Epithelial cell of prostate (primary cell): Measurements from ENCODE around the gene NENF.
"Not testable (repeated sequence)": the region's sequence is repeated elsewhere in the genome, so short reads cannot be mapped to it uniquely, and the experiment has no call there.

Source experiments
- DNase-seq: peaks from one replicate; pipeline ENCODE4 v3.0.0-alpha.2; 2011; ENCODE audit warnings: low read depth, low spot score
- H3K27ac ChIP-seq: fragments of 450-650 bp; 2 replicates; pipeline ENCODE4 v1.5.1; 2017; ENCODE audit warnings: mild to moderate bottlenecking

The NENF gene

GRCh38 chr1:212457740-212458338, 25.1 kb downstream of the NENF start:
- DNase-seq, result no peak
- no peak overlapping the region for H3K27ac ChIP-seq

- DNase-seq, result no peak
- no peak overlapping the region for H3K27ac ChIP-seq
These were observed 26.1 kb downstream of the NENF start for GRCh38 chr1:212458817-212459216.

- no peak for DNase-seq
These were observed 26.9 kb downstream of the NENF start for GRCh38 chr1:212459656-212460055.

GRCh38 chr1:212460376-212460775, 27.7 kb downstream of the NENF start:
- no peak overlapping the region for H3K27ac ChIP-seq
- DNase-seq, result no peak

More at GRCh38 chr1:212459656-212460055, 26.9 kb downstream of the NENF start:
- no peak overlapping the region for H3K27ac ChIP-seq

- H3K27ac ChIP-seq, result no peak overlapping the region
- no peak for DNase-seq
These were observed 29.4 kb downstream of the NENF start for GRCh38 chr1:212461916-212462660.

- H3K27ac ChIP-seq, result no peak overlapping the region
- DNase-seq, result no peak
These were observed 31.0 kb downstream of the NENF start for GRCh38 chr1:212463565-212464285.

- no peak overlapping the region for H3K27ac ChIP-seq
- DNase-seq, result no peak
These were observed 32.6 kb downstream of the NENF start for GRCh38 chr1:212465311-212465710.

GRCh38 chr1:212466437-212466836, 33.7 kb downstream of the NENF start:
- no peak for DNase-seq
- no peak overlapping the region for H3K27ac ChIP-seq

GRCh38 chr1:212466898-212467650, 34.4 kb downstream of the NENF start:
- H3K27ac ChIP-seq, result peak overlapping the region; percentile 11
- no peak for DNase-seq

GRCh38 chr1:212467843-212468482, 35.2 kb downstream of the NENF start:
- no peak overlapping the region for H3K27ac ChIP-seq
- DNase-seq, result no peak

GRCh38 chr1:212470059-212470458, 37.3 kb downstream of the NENF start:
- peak overlapping the region; percentile 66 for H3K27ac ChIP-seq

GRCh38 chr1:212471286-212471685, 38.6 kb downstream of the NENF start:
- no peak for DNase-seq
- H3K27ac ChIP-seq, result no peak overlapping the region

More at GRCh38 chr1:212470059-212470458, 37.3 kb downstream of the NENF start:
- DNase-seq, result peak; percentile 91

- no peak overlapping the region for H3K27ac ChIP-seq
- DNase-seq, result no peak
These were observed 39.4 kb downstream of the NENF start for GRCh38 chr1:212471891-212472675.

GRCh38 chr1:212473729-212474128, 41.0 kb downstream of the NENF start:
- no peak for DNase-seq
- no peak overlapping the region for H3K27ac ChIP-seq

- DNase-seq, result no peak
- no peak overlapping the region for H3K27ac ChIP-seq
These were observed 42.4 kb downstream of the NENF start for GRCh38 chr1:212475151-212475550.

GRCh38 chr1:212475831-212476230, 43.1 kb downstream of the NENF start:
- H3K27ac ChIP-seq, result not testable (repeated sequence)

GRCh38 chr1:212477014-212477679, 44.4 kb downstream of the NENF start:
- DNase-seq, result no peak
- H3K27ac ChIP-seq, result peak overlapping the region; percentile 53

More at GRCh38 chr1:212475831-212476230, 43.1 kb downstream of the NENF start:
- DNase-seq, result not testable (repeated sequence)

- DNase-seq, result no peak
- peak overlapping the region; percentile 53 for H3K27ac ChIP-seq
These were observed 45.2 kb downstream of the NENF start for GRCh38 chr1:212477680-212478466.
